HG02970 (cell line): ENCODE results near the gene FASTKD2.

ENCODE experiments used
- ATAC-seq: cut with Tn5 transposase; IDR thresholded peaks from one replicate; pipeline ENCODE4 v1.9.1; 2021; ENCODE audit warnings: mild to moderate bottlenecking, moderate library complexity, moderate number of reproducible peaks; ENCODE audit not compliant: unreplicated experiment, low FRiP score

FASTKD2 gene

GRCh38 chr2:206765242-206766056, at the start of gene FASTKD2, which contains the start of gene MDH1B:
Gene FASTKD2 (plus strand): TSS chr2:206765606. CDS start chr2:206766694, 1,088 bp downstream.
Gene MDH1B (minus strand): TSS chr2:206765328. CDS start chr2:206765271, 57 bp downstream.
- peak; percentile 94 for ATAC-seq

DNA sequence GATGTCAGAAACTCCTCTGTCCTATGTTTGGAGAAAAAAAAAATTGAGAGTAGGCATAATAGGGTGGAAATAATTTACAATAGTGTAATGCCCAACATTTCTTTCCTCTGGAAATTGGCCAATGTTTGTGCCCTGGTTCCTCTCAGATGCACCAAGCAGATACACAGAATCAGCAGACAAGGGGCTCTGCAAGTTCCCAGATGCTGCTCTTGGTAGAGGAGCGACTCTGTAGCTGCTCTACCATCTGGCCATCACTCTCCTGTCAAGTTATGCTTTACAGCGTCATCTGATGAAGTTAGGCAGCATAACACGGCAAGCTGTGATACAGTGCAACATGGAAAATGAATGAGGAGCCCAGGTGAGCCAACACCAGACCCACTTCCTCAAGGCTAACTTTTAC, 48.8 kb upstream of the FASTKD2 start:
- no peak for ATAC-seq

GRCh38 chr2:206718296-206718695, 47.1 kb upstream of the FASTKD2 start, which contains the start of gene DYTN:
Gene DYTN (minus strand): TSS chr2:206718396. CDS start chr2:206718279, 117 bp downstream.
- ATAC-seq: no peak

- peak; percentile 59 for ATAC-seq
These were observed 44.0 kb upstream of the FASTKD2 start for GRCh38 chr2:206721256-206721920.

- no peak for ATAC-seq
These were observed 42.1 kb upstream of the FASTKD2 start for GRCh38 chr2:206723288-206723687.

DNA sequence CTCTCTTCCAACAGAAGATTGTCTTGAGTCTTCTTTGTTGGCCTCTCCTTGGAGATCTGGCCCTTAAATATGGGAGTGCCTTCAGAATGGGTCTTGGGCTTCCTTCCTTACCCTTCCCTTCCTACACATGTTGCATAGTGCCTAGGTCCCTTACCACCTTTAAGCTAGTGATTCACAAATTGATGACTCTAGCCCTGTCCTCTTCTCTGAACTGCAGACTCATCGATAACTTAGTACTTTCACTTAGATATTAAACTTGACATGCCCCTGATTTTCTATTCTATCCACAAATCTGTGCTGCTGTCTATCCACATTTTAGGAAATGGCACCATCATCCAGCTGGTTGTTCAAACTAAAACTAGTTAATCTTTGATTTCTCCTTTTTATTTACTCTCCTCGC, 38.1 kb upstream of the FASTKD2 start:
- ATAC-seq: no peak

GRCh38 chr2:206728277-206729199, 36.9 kb upstream of the FASTKD2 start:
- no peak for ATAC-seq

DNA sequence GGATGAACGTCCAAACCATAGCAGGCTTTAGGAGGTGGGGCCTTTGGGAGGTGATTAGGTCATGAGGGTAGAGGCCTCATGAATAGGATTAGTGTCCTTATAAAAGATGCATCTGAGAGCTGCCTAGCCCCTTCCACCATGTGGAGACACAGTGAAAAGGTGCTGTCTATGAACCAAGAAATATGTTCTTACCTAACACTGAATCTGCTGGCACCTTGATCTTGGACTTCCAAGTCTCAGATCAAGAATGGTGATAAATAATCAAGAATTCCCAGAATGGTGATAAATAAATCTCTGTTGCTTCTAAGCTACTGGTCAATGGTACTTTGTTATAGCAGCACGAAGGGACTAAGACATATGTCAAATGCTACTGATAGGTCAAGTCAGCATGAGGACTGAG, 32.1 kb upstream of the FASTKD2 start:
- no peak for ATAC-seq

DNA sequence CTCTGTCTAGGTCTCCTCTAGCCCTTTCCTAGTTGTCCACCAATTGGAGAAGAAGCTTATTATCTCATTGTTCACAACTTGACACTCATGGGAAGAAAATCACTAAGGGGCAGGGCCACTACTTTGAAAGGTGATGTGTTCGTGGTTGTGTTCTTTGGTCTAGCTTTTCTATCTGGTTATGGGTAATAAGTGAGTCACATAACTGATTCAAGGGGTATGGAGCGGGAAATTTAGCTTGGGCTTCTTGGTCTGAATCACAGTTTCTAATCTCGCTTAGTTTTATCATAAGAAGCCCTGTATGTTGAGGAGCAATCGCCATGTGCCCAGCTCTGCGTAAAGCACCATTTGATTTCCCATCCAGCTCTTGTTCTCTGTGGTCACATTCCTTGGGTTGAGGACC, 28.5 kb upstream of the FASTKD2 start:
- ATAC-seq: no peak

GRCh38 chr2:206739271-206739670, 26.1 kb upstream of the FASTKD2 start:
- no peak for ATAC-seq

DNA sequence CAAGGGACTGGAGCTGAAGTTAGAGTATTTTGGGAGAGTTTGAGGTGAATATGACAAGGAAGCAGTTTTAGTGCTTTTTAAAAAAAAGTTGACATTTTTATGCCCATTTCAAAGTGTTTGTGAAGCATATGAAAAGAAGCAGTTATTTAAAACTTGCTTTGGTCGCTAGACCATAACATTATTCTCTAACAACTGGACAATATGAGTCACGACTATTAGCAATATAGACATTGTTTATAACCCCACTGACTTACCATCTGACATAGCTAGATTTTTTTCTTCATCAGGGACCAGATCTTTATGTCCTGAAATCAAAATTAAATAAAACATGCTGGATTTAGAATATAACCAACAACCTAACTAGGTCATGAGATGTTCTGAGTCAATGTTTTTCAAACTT, 24.6 kb upstream of the FASTKD2 start:
- no peak for ATAC-seq

DNA sequence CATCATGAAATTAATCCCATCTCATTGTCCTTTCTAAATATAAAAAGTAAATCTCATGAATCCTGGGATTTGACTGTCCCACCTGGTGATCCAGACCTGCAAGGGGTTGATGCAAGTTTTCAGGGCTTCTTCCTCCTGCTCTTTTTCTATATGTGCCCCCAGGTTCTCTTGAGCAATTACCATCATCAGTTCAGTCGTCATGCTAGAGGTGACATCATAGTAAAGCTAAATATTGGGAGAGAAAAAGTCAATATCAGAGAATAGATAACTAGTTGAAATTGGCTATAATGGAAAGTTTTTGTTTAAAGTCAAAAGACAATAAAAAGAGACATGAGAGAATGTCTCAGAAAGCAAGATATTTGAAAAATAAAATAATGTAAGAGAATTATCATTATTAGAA, 8.6 kb upstream of the FASTKD2 start:
- no peak for ATAC-seq

- ATAC-seq: no peak
These were observed 649 bp upstream of the FASTKD2 start for GRCh38 chr2:206764673-206765241.

DNA sequence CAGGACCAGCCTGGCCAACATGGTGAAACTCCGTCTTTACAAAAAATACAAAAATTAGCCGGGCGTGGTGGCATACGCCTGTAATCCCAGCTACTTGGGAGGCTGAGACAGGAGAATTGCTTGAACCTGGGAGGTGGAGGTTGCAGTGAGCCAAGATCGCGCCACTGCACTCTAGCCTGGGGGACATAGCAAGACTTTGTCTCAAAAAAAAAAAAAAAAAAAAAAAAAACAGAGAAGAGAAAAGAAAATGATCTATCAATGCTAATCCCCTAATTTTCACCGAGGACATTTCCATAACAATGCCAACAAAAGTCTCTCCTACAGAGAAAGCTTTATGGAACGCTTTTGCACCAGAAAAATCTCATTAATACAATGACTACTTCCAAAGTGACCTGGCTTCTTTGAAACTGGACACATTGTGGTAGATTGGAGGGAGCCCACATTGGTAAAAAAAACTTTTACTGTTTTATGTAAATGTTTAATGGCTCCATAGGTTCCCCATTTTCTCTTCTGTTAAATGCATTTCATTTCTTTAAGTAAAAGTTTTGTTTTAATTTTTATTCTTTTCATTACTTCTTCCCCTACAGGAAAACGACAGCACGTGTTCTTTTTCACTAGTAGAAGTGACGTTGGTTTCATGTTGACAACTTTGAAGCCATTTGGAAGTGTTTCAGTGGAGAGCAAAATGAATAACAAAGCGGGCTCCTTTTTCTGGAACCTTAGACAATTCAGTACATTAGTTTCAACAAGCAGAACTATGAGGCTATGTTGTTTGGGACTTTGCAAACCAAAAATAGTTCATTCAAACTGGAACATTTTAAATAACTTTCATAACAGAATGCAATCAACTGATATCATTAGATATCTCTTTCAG, 888 bp downstream of the FASTKD2 start:
- no peak for ATAC-seq

- no peak for ATAC-seq
These were observed 9.5 kb downstream of the FASTKD2 start for GRCh38 chr2:206774871-206775270.

- no peak for ATAC-seq
These were observed 11.0 kb downstream of the FASTKD2 start for GRCh38 chr2:206776432-206776831.

GRCh38 chr2:206780671-206781070, 15.3 kb downstream of the FASTKD2 start:
- ATAC-seq: no peak

GRCh38 chr2:206783718-206784117, 18.3 kb downstream of the FASTKD2 start:
- no peak for ATAC-seq
